ENCODE data around the gene LAMP2.
A peak's percentile ranks its signal among the peaks of the same experiment; 100 is the strongest.

DNA sequence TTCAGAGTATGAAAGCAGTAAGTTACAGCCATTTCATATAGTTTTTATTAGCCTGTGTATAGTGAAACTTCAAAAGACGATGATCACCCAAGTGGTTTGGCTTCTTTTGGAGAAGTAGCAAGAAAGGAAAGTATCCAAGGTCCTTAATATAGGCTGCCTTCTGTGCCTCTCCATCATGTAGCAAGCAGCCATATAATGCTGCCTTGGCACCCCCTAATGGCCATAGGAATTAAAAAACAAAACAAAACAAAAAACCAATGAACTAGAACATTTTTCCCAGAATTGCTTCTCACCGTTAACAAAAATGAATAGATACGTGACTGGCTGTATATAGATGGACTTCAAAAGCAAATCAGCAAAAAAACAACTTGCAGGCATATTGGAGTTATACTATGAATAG, 18.9 kb downstream of the LAMP2 start:
- TF ChIP-seq, protein P1, sequence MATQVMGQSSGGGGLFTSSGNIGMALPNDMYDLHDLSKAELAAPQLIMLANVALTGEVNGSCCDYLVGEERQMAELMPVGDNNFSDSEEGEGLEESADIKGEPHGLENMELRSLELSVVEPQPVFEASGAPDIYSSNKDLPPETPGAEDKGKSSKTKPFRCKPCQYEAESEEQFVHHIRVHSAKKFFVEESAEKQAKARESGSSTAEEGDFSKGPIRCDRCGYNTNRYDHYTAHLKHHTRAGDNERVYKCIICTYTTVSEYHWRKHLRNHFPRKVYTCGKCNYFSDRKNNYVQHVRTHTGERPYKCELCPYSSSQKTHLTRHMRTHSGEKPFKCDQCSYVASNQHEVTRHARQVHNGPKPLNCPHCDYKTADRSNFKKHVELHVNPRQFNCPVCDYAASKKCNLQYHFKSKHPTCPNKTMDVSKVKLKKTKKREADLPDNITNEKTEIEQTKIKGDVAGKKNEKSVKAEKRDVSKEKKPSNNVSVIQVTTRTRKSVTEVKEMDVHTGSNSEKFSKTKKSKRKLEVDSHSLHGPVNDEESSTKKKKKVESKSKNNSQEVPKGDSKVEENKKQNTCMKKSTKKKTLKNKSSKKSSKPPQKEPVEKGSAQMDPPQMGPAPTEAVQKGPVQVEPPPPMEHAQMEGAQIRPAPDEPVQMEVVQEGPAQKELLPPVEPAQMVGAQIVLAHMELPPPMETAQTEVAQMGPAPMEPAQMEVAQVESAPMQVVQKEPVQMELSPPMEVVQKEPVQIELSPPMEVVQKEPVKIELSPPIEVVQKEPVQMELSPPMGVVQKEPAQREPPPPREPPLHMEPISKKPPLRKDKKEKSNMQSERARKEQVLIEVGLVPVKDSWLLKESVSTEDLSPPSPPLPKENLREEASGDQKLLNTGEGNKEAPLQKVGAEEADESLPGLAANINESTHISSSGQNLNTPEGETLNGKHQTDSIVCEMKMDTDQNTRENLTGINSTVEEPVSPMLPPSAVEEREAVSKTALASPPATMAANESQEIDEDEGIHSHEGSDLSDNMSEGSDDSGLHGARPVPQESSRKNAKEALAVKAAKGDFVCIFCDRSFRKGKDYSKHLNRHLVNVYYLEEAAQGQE (IDR thresholded peaks at IDR 0.05; ENCODE audit: borderline replicate concordance), result no peak
- TF ChIP-seq TAF1 (IDR thresholded peaks at IDR 0.05; ENCODE audit: low read depth) (no peak), EP300 (conservative IDR thresholded peaks at IDR 0.05; ENCODE audit: poor library complexity, severe bottlenecking) (no peak)
- TF ChIP-seq, protein P2, sequence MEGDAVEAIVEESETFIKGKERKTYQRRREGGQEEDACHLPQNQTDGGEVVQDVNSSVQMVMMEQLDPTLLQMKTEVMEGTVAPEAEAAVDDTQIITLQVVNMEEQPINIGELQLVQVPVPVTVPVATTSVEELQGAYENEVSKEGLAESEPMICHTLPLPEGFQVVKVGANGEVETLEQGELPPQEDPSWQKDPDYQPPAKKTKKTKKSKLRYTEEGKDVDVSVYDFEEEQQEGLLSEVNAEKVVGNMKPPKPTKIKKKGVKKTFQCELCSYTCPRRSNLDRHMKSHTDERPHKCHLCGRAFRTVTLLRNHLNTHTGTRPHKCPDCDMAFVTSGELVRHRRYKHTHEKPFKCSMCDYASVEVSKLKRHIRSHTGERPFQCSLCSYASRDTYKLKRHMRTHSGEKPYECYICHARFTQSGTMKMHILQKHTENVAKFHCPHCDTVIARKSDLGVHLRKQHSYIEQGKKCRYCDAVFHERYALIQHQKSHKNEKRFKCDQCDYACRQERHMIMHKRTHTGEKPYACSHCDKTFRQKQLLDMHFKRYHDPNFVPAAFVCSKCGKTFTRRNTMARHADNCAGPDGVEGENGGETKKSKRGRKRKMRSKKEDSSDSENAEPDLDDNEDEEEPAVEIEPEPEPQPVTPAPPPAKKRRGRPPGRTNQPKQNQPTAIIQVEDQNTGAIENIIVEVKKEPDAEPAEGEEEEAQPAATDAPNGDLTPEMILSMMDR (IDR thresholded peaks at IDR 0.05; ENCODE audit: poor library complexity, severe bottlenecking), result peak; percentile 68
